ENCODE results near the gene GBP7.

The GBP7 gene

GRCh38 chr1:89149229-89149628 is 26.6 kb downstream of the GBP7 start:
- Histone ChIP-seq H3K36me3 (ENCODE audit: control insufficient read depth, insufficient read depth, low read length) (no peaks in the 10 kb centered on the region), H3K27me3 (replicated peaks; ENCODE audit: control insufficient read depth, insufficient read depth, low read length) (no peaks in the 10 kb centered on the region), H3K4me3 (replicated peaks; ENCODE audit: low read depth, low read length) (no peak overlapping the region)
- DNase-seq (ENCODE audit: extremely low read depth, insufficient read length) = no peak
- no peak for TF ChIP-seq CTCF (IDR thresholded peaks at IDR 0.05; ENCODE audit: insufficient read depth, low read length, poor library complexity, severe bottlenecking)

- Histone ChIP-seq H3K36me3 (ENCODE audit: control insufficient read depth, insufficient read depth, low read length) (no peaks in the 10 kb centered on the region), H3K27me3 (replicated peaks; ENCODE audit: control insufficient read depth, insufficient read depth, low read length) (no peaks in the 10 kb centered on the region), H3K4me3 (replicated peaks; ENCODE audit: low read depth, low read length) (no peak overlapping the region)
- TF ChIP-seq CTCF (IDR thresholded peaks at IDR 0.05; ENCODE audit: insufficient read depth, low read length, poor library complexity, severe bottlenecking) = no peak
- DNase-seq (ENCODE audit: extremely low read depth, insufficient read length) = no peak
Measured at GRCh38 chr1:89147678-89148658, 27.8 kb downstream of the GBP7 start.

GRCh38 chr1:89146721-89147120 is 29.1 kb downstream of the GBP7 start:
- no peak for TF ChIP-seq CTCF (IDR thresholded peaks at IDR 0.05; ENCODE audit: insufficient read depth, low read length, poor library complexity, severe bottlenecking)
- Histone ChIP-seq H3K36me3 (ENCODE audit: control insufficient read depth, insufficient read depth, low read length) (no peaks in the 10 kb centered on the region), H3K4me3 (replicated peaks; ENCODE audit: low read depth, low read length) (no peak overlapping the region), H3K27me3 (replicated peaks; ENCODE audit: control insufficient read depth, insufficient read depth, low read length) (no peaks in the 10 kb centered on the region)
- DNase-seq (ENCODE audit: extremely low read depth, insufficient read length) = no peak

GRCh38 chr1:89143484-89143883 is 32.3 kb downstream of the GBP7 start:
- no peaks in the 10 kb centered on the region for H3K36me3 ChIP-seq (ENCODE audit: control insufficient read depth, insufficient read depth, low read length)
- no peak for DNase-seq (ENCODE audit: extremely low read depth, insufficient read length)
- H3K4me3 ChIP-seq (replicated peaks; ENCODE audit: low read depth, low read length) = no peak overlapping the region
- H3K27me3 ChIP-seq (replicated peaks; ENCODE audit: control insufficient read depth, insufficient read depth, low read length) = no peaks in the 10 kb centered on the region
- TF ChIP-seq CTCF (IDR thresholded peaks at IDR 0.05; ENCODE audit: insufficient read depth, low read length, poor library complexity, severe bottlenecking) = no peak

- H3K4me3 ChIP-seq (replicated peaks; ENCODE audit: low read depth, low read length) = no peak overlapping the region
- no peaks in the 10 kb centered on the region for H3K36me3 ChIP-seq (ENCODE audit: control insufficient read depth, insufficient read depth, low read length)
- no peak for TF ChIP-seq CTCF (IDR thresholded peaks at IDR 0.05; ENCODE audit: insufficient read depth, low read length, poor library complexity, severe bottlenecking)
- H3K27me3 ChIP-seq (replicated peaks; ENCODE audit: control insufficient read depth, insufficient read depth, low read length) = no peaks in the 10 kb centered on the region
- DNase-seq (ENCODE audit: extremely low read depth, insufficient read length) = no peak
Measured at GRCh38 chr1:89142160-89142559, 33.6 kb downstream of the GBP7 start.

All from GM06990 (cell line).